Tibial nerve (tissue), 4 donors: ENCODE data around the gene NOXO1. TPM values are rescaled to one million over a fixed set of nuclear protein-coding genes. Genes with fewer than 3 reads are reported as not detected.
"Not testable (repeated sequence)": the region's sequence is repeated elsewhere in the genome, so short reads cannot be mapped to it uniquely, and the experiment has no call there.

Source experiments
- DNase-seq, 2 donors: peaks; one replicate each; pipeline ENCODE4 v3.0.0-alpha.2; 2019; ENCODE audit warnings: low spot score in 2 of 2
- H3K27ac ChIP-seq, 4 donors: fragments of 200-600 bp; sonication (generic) in 3 of 4; one replicate each; pipeline ENCODE4 v1.5.1; 2017 to 2019; ENCODE audit warnings: mild to moderate bottlenecking in 1 of 4
- H3K27me3 ChIP-seq, 2 donors: fragments of 200-600 bp; sonication (generic) in 1 of 2; one replicate each; pipeline versions ENCODE4 v1.5.1 to v1.6.0; 2017 to 2019
- H3K36me3 ChIP-seq, 3 donors: fragments of 200-600 bp; sonication (generic); one replicate each; pipeline ENCODE4 v1.5.1; 2018 to 2019
- H3K4me1 ChIP-seq, 4 donors: fragments of 200-600 bp; sonication (generic) in 3 of 4; one replicate each; pipeline ENCODE4 v1.5.1; 2017 to 2019
- H3K4me3 ChIP-seq, 4 donors: fragments of 200-600 bp; sonication (generic) in 3 of 4; one replicate each; pipeline ENCODE4 v1.5.1; 2017 to 2019; ENCODE audit warnings: mild to moderate bottlenecking in 1 of 4, moderate library complexity in 1 of 4
- H3K9me3 ChIP-seq, 4 donors: fragments of 200-600 bp; sonication (generic) in 3 of 4; one replicate each; pipeline ENCODE4 v1.5.1; 2017 to 2019
- CTCF ChIP-seq, 5 experiments: fragments of 200-600 bp in 3 of 5; fragments of 450-650 bp in 2 of 5; sonication (generic) in 3 of 5; IDR thresholded peaks; one replicate each; pipeline ENCODE4 v1.5.1; 2016 to 2019; ENCODE audit warnings: antibody characterized with exemption in 5 of 5, mild to moderate bottlenecking in 3 of 5, moderate library complexity in 2 of 5
- EP300 ChIP-seq, 2 donors: sonication (generic); formaldehyde crosslinking; IDR thresholded peaks; one replicate each; pipeline ENCODE4 v1.6.1; 2017; ENCODE audit warnings: antibody characterized with exemption in 2 of 2, mild to moderate bottlenecking in 1 of 2
- POLR2A ChIP-seq, 2 donors: fragments of 450-650 bp; IDR thresholded peaks; one replicate each; pipeline ENCODE4 v1.6.1; 2017; ENCODE audit warnings: antibody characterized with exemption in 2 of 2, mild to moderate bottlenecking in 2 of 2, moderate library complexity in 2 of 2
- WGBS, 2 donors: methylation state at CpG; one replicate each; pipeline ENCODE4 v1.1.5; 2018; 5-methylcytosine and 5-hydroxymethylcytosine counted together
- total RNA-seq, 4 donors: library from RNA; depleted of rRNA; stranded (reverse); fragments of >200 nt; gene quantifications; one replicate each; pipeline ENCODE4 v1.1.0, GENCODE V29; 2016

NOXO1 gene
- total RNA-seq, 4 donors from 2014 or later: 3.9 TPM; not detected in 3

GRCh38 chr16:1966460-1966859, 14.8 kb downstream of the NOXO1 start, which contains the start of gene RNF151:
RNF151 (plus strand) TSS chr16:1966856; CDS start chr16:1966882, 26 bp downstream.
- Histone ChIP-seq H3K27ac (peak within 1 kb of the TSS; percentile 78 to 99 (median 94)), H3K27me3 (no peaks in the 10 kb centered on the region), H3K36me3 (peaks cover 4 to 18% (median 15%) of the 10 kb centered on the region in 3 donors), H3K4me3 (peak within 1 kb of the TSS; percentile 74 to 93 (median 81)), H3K4me1 (peaks cover 0 to 40% (median 28%) of the 10 kb centered on the region in 4 donors), H3K9me3 (no peaks in the 10 kb centered on the region)
- no peak for DNase-seq
- 91 to 96% methylated on average over 6 of the region's 6 CpGs for WGBS, 2 donors
- TF ChIP-seq EP300 (IDR thresholded peaks at IDR 0.05): no peak
- no peak for TF ChIP-seq POLR2A (IDR thresholded peaks at IDR 0.05)
- TF ChIP-seq CTCF (IDR thresholded peaks at IDR 0.05): no peak

- TF ChIP-seq POLR2A (IDR thresholded peaks at IDR 0.05) (no peak), CTCF (IDR thresholded peaks at IDR 0.05) (no peak), EP300 (IDR thresholded peaks at IDR 0.05) (no peak)
- 22 to 25% methylated on average over 23 to 24 of the region's 24 CpGs for WGBS, 2 donors
- Histone ChIP-seq H3K9me3 (no peaks in the 10 kb centered on the region), H3K27me3 (no peaks in the 10 kb centered on the region), H3K36me3 (peaks cover 7 to 26% (median 16%) of the 10 kb centered on the region in 3 donors), H3K27ac (peak overlapping the region; percentile 78 to 99 (median 94)), H3K4me3 (peak overlapping the region; percentile 74 to 93 (median 81)), H3K4me1 (peaks cover 0 to 41% (median 28%) of the 10 kb centered on the region in 4 donors)
- no peak for DNase-seq
Observed at GRCh38 chr16:1965396-1966001, 15.8 kb downstream of the NOXO1 start.

GRCh38 chr16:1964506-1965395, 16.5 kb downstream of the NOXO1 start, which contains the start of gene RPS2:
RPS2 (minus strand) TSS chr16:1964826; CDS start chr16:1964625, 201 bp downstream.
- Histone ChIP-seq H3K4me1 (peaks cover 0 to 47% (median 33%) of the 10 kb centered on the region in 4 donors), H3K9me3 (no peaks in the 10 kb centered on the region), H3K27ac (peak within 1 kb of the TSS; percentile 78 to 99 (median 94)), H3K36me3 (peaks cover 7 to 26% (median 16%) of the 10 kb centered on the region in 3 donors), H3K4me3 (peak within 1 kb of the TSS; percentile 74 to 93 (median 81)), H3K27me3 (no peaks in the 10 kb centered on the region)
- TF ChIP-seq CTCF (IDR thresholded peaks at IDR 0.05) (peak in 2 of 5 experiments; percentile 33 to 55), EP300 (IDR thresholded peaks at IDR 0.05) (peak; percentile 80 to 100), POLR2A (IDR thresholded peaks at IDR 0.05) (peak; percentile 85 to 95)
- 0% methylated on average over 4 to 46 of the region's 97 CpGs for WGBS, 2 donors
- peak; percentile 98 to 99 for DNase-seq

GRCh38 chr16:1963806-1964505, 17.3 kb downstream of the NOXO1 start:
- Histone ChIP-seq H3K4me3 (peak overlapping the region; percentile 34 to 87 (median 74)), H3K36me3 (peaks cover 7 to 26% (median 16%) of the 10 kb centered on the region in 3 donors), H3K4me1 (peaks cover 0 to 51% (median 34%) of the 10 kb centered on the region in 4 donors), H3K27ac (peak overlapping the region; percentile 77 to 96 (median 86)), H3K27me3 (no peaks in the 10 kb centered on the region), H3K9me3 (no peaks in the 10 kb centered on the region)
- no peak for TF ChIP-seq EP300 (IDR thresholded peaks at IDR 0.05)
- TF ChIP-seq CTCF (IDR thresholded peaks at IDR 0.05): peak in 1 of 5 experiments; percentile 16
- TF ChIP-seq POLR2A (IDR thresholded peaks at IDR 0.05): no peak
- 10 to 13% methylated on average over 28 to 43 of the region's 44 CpGs for WGBS, 2 donors
- no peak for DNase-seq

DNA sequence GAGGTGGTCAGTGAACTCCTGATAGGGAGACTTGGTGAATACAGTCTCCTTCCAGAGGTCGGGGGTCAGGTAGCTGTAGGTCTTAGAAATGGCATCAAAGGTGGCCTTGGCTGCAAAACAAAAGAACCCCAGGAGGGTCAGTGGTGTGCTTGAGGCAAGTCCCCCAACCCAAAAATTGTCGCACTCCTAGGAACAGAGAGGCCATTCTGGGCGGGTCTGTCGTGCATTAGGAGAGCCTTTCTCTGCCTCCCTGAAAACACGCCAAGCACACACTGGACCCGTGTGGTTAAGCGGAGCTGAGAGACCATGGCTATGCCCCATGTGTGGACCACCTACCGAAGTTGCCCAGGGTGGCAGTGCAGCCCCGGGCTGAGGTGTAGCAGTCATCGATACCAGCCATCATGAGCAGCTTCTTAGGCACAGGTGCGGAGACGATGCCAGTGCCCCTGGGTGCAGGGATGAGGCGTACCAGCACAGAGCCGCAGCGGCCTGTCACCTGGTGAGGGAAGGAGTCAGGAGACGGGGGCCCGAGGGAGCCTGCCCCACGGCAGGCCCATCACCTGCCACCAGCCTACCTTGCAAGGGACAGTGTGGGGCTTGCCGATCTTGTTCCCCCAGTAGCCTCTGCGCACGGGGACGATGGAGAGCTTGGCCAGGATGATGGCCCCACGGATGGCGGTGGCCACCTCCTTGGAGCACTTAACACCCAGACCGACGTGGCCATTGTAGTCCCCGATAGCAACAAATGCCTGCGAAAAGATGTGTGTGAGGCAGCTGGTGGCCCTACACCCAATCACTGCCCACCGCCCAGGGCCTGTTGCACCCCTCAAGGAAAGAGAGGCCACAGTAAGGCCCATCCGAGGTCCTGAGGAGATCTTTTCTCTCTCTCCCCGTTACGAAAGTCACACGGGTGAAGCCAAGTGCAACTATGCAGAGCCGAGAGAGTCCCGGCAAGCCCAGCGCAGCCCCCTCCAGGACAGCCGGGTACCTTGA, 18.8 kb downstream of the NOXO1 start:
- H3K9me3 ChIP-seq, DNase-seq, H3K27me3 ChIP-seq, H3K27ac ChIP-seq, H3K4me3 ChIP-seq: not testable (repeated sequence)
- Histone ChIP-seq H3K4me1 (peaks cover 0 to 54% (median 36%) of the 10 kb centered on the region in 4 donors), H3K36me3 (peaks cover 7 to 26% (median 16%) of the 10 kb centered on the region in 3 donors)
- WGBS, 2 donors: 85 to 88% methylated on average over 30 to 37 of the region's 37 CpGs
